Endodermal cell (in vitro differentiated cells): Measurements from ENCODE around the gene IL18BP. TPM values are rescaled to one million over a fixed set of nuclear protein-coding genes. Genes with fewer than 3 reads are reported as not detected.

Source experiments
- DNase-seq: peaks from one replicate; pipeline ENCODE4 v3.0.0-alpha.2; 2017
- H3K27ac ChIP-seq: 2 replicates; pipeline ENCODE4 v1.5.1; 2013; ENCODE audit warnings: mild to moderate bottlenecking, low read depth, low read length, moderate library complexity
- H3K27me3 ChIP-seq: 2 replicates; pipeline ENCODE4 v1.6.1; 2013; ENCODE audit warnings: mild to moderate bottlenecking, low read length, moderate library complexity; ENCODE audit not compliant: insufficient read depth, control insufficient read depth, poor library complexity, severe bottlenecking
- H3K36me3 ChIP-seq: 2 replicates; pipeline ENCODE4 v1.7.0; 2013; ENCODE audit warnings: mild to moderate bottlenecking, low read length, moderate library complexity; ENCODE audit not compliant: control insufficient read depth, insufficient read depth
- H3K4me1 ChIP-seq: one replicate; pipeline ENCODE4 v1.7.0; 2013; ENCODE audit warnings: low read length; ENCODE audit not compliant: control insufficient read depth, insufficient read depth
- H3K4me3 ChIP-seq: 2 replicates; pipeline ENCODE4 v1.5.1; 2013; ENCODE audit warnings: mild to moderate bottlenecking, low read length, moderate library complexity
- H3K9ac ChIP-seq: 2 replicates; pipeline ENCODE4 v1.6.1; 2013; ENCODE audit warnings: mild to moderate bottlenecking, low read length, moderate library complexity; ENCODE audit not compliant: poor library complexity, severe bottlenecking; ENCODE audit errors: extremely low read depth
- H3K9me3 ChIP-seq: 2 replicates; pipeline ENCODE4 v1.6.1; 2013; ENCODE audit warnings: mild to moderate bottlenecking, low read length, moderate library complexity; ENCODE audit not compliant: control insufficient read depth
- H3K27ac Mint-ChIP-seq: 2 replicates; pipeline ENCODE4 v1.8.0; 2020; ENCODE audit warnings: mixed read lengths
- H3K27me3 Mint-ChIP-seq: 2 replicates; pipeline ENCODE4 v1.8.0; 2021; ENCODE audit warnings: mild to moderate bottlenecking, mixed read lengths; ENCODE audit not compliant: insufficient read depth
- H3K36me3 Mint-ChIP-seq: 2 replicates; pipeline ENCODE4 v1.8.0; 2020; ENCODE audit warnings: low read depth, mixed read lengths
- H3K4me1 Mint-ChIP-seq: 2 replicates; pipeline ENCODE4 v1.8.0; 2020; ENCODE audit warnings: mixed read lengths
- H3K4me3 Mint-ChIP-seq: 2 replicates; pipeline ENCODE4 v1.8.0; 2020; ENCODE audit warnings: mild to moderate bottlenecking, moderate library complexity, mixed read lengths
- H3K9me3 Mint-ChIP-seq: 2 replicates; pipeline ENCODE4 v1.8.0; 2020; ENCODE audit warnings: mild to moderate bottlenecking, mixed read lengths
- WGBS, 2 experiments: methylation state at CpG; one replicate each; pipeline versions ENCODE4 v1.1.5 to v1.1.7; 2013; ENCODE audit warnings: missing lambda C conversion rate in 2 of 2, mixed read lengths in 1 of 2; ENCODE audit not compliant: insufficient coverage in 1 of 2, insufficient read length in 1 of 2; 5-methylcytosine and 5-hydroxymethylcytosine counted together
- total RNA-seq, 2 donors: library from RNA; stranded (reverse); fragmentation: NEBNext Ultra II Directional in 1 of 2; extraction: Animal tissue kit (Norgen Biotek cat#: 25700) in 1 of 2; gene quantifications; 2 replicates in 1 of 2; 3 replicates in 1 of 2; pipeline ENCODE4 v1.2.1, GENCODE V29; 2021
- TF ChIP-seq, protein P1 (sequence below): fragments of 200-600 bp; sonication (generic); conservative IDR thresholded peaks from 2 replicates; pipeline ENCODE4 v1.5.0; 2021; ENCODE audit warnings: antibody characterized with exemption, mild to moderate bottlenecking

Gene IL18BP
- total RNA-seq, 2 donors from 2014 or later: 10.8 to 13.0 TPM

- WGBS, 2 experiments: 94 to 96% methylated on average over 4 of the region's 4 CpGs
- peaks cover 20% of the 10 kb centered on the region for H3K4me1 ChIP-seq
- no peaks in the 10 kb centered on the region for H3K9me3 ChIP-seq
- TF ChIP-seq, protein P1, sequence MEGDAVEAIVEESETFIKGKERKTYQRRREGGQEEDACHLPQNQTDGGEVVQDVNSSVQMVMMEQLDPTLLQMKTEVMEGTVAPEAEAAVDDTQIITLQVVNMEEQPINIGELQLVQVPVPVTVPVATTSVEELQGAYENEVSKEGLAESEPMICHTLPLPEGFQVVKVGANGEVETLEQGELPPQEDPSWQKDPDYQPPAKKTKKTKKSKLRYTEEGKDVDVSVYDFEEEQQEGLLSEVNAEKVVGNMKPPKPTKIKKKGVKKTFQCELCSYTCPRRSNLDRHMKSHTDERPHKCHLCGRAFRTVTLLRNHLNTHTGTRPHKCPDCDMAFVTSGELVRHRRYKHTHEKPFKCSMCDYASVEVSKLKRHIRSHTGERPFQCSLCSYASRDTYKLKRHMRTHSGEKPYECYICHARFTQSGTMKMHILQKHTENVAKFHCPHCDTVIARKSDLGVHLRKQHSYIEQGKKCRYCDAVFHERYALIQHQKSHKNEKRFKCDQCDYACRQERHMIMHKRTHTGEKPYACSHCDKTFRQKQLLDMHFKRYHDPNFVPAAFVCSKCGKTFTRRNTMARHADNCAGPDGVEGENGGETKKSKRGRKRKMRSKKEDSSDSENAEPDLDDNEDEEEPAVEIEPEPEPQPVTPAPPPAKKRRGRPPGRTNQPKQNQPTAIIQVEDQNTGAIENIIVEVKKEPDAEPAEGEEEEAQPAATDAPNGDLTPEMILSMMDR: no peak
- peaks cover 28% of the 10 kb centered on the region for H3K36me3 Mint-ChIP-seq
- H3K27me3 Mint-ChIP-seq: no peaks in the 10 kb centered on the region
- H3K27me3 ChIP-seq: no peaks in the 10 kb centered on the region
- no peak overlapping the region for H3K27ac Mint-ChIP-seq
- H3K36me3 ChIP-seq: peaks cover 27% of the 10 kb centered on the region
- H3K9ac ChIP-seq: no peak overlapping the region
- H3K27ac ChIP-seq: no peak overlapping the region
- DNase-seq: no peak
- no peak overlapping the region for H3K4me3 Mint-ChIP-seq
- H3K4me1 Mint-ChIP-seq: peaks cover 5% of the 10 kb centered on the region
- no peak overlapping the region for H3K4me3 ChIP-seq
- no peaks in the 10 kb centered on the region for H3K9me3 Mint-ChIP-seq
These were observed 39.0 kb downstream of the IL18BP start for GRCh38 chr11:72037554-72038311.

DNA sequence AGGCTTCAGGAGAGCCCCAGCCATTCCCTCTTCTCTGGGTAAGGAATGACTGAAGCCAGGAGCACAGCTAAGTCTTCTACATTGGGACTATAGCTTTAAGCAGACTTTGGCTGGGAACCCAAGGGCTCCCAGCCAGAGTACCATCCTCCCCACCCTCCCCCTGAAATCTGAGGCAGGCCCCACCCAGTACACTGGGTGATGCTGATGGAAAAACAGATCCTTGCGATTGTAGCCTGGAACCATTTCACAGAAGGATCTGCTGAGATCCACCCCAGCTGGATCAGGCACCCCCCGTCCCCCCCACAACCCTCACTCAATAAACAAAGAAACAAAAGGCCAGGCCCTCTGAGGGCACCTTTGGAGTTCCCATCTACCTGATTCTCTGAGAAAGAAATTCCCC, 39.8 kb downstream of the IL18BP start:
- H3K9me3 ChIP-seq: no peaks in the 10 kb centered on the region
- Mint-ChIP-seq H3K27ac (no peak overlapping the region), H3K36me3 (peaks cover 23% of the 10 kb centered on the region), H3K4me3 (no peak overlapping the region), H3K9me3 (no peaks in the 10 kb centered on the region), H3K27me3 (no peaks in the 10 kb centered on the region), H3K4me1 (peaks cover 5% of the 10 kb centered on the region)
- H3K9ac ChIP-seq: no peak overlapping the region
- H3K4me1 ChIP-seq: peaks cover 20% of the 10 kb centered on the region
- TF ChIP-seq, protein P1: no peak
- H3K36me3 ChIP-seq: peaks cover 22% of the 10 kb centered on the region
- no peaks in the 10 kb centered on the region for H3K27me3 ChIP-seq
- no peak overlapping the region for H3K4me3 ChIP-seq
- H3K27ac ChIP-seq: peak overlapping the region; percentile 27
- 80% methylated on average over 2 of the region's 2 CpGs; no CpG with 5 or more reads in 1 of the 2 experiments for WGBS, 2 experiments
- DNase-seq: no peak

DNA sequence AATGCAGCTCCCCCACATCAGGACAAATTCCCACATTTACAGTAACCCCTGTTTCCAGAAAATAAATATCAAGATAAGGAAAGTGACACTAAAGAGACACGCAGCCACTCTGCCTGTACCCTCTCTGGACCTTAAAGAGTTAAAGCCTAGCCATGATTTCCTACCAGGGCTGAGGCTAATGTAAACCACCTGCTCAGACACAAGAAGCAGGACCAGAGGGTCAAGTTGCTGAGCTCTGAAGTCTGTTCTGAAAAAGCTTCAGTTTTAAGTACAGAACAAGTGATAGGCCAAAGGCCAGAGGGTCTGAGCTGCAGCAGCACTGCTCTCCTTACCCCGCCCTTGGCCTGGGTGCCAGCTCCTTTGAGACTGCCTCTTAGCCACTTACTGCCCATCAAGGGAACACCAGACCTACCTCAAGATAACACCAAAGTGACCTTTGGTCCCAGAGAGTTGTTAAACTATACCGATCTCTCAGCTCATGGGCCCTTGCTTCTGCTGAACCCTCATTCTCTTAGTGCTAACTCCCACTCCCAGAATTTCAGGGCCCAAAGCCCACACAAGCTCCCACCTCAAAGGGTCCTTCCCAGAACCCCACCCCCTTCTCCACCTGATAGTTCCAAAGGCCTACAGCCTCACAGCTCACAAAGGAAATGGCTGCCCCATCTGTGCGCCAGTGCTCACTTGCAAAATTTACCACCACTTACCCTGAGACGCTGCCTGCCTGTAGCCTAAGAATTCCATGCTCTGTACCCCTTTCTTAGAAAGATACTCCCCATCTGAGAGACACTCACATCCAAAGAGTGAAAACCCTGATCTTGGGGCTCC, 40.5 kb downstream of the IL18BP start:
- Mint-ChIP-seq H3K4me3 (no peak overlapping the region), H3K36me3 (peaks cover 16% of the 10 kb centered on the region), H3K27ac (no peak overlapping the region), H3K27me3 (no peaks in the 10 kb centered on the region), H3K9me3 (no peaks in the 10 kb centered on the region), H3K4me1 (peaks cover 5% of the 10 kb centered on the region)
- TF ChIP-seq, protein P1: no peak
- WGBS, 2 experiments: 81 to 85% methylated on average over 5 of the region's 5 CpGs
- Histone ChIP-seq H3K9ac (no peak overlapping the region), H3K9me3 (no peaks in the 10 kb centered on the region), H3K4me3 (peak overlapping the region; percentile 88), H3K4me1 (peaks cover 20% of the 10 kb centered on the region), H3K36me3 (peaks cover 15% of the 10 kb centered on the region), H3K27me3 (no peaks in the 10 kb centered on the region), H3K27ac (peak overlapping the region; percentile 28)
- DNase-seq: no peak
